Neural cell (in vitro differentiated cells): ENCODE results near the gene SAA1.

ENCODE experiments used
- EZH2 ChIP-seq: fragments of 200-600, 300-800 bp; shearing (Covaris generic), sonication (generic); IDR thresholded peaks from 2 replicates; pipeline ENCODE4 v1.6.1; 2014; ENCODE audit warnings: antibody characterized with exemption, low read length, borderline replicate concordance, mild to moderate bottlenecking; ENCODE audit not compliant: insufficient read depth, poor library complexity, severe bottlenecking
- POLR2AphosphoS5 ChIP-seq: IDR thresholded peaks from 2 replicates; pipeline ENCODE4 v1.6.1; 2012
- TF ChIP-seq, protein P1 (sequence below): fragments of 450-650 bp; IDR thresholded peaks from 2 replicates; pipeline ENCODE4 v1.5.1; 2014; ENCODE audit warnings: antibody characterized with exemption, mild to moderate bottlenecking, moderate library complexity; ENCODE audit not compliant: poor library complexity, severe bottlenecking

- TF ChIP-seq, protein P1, sequence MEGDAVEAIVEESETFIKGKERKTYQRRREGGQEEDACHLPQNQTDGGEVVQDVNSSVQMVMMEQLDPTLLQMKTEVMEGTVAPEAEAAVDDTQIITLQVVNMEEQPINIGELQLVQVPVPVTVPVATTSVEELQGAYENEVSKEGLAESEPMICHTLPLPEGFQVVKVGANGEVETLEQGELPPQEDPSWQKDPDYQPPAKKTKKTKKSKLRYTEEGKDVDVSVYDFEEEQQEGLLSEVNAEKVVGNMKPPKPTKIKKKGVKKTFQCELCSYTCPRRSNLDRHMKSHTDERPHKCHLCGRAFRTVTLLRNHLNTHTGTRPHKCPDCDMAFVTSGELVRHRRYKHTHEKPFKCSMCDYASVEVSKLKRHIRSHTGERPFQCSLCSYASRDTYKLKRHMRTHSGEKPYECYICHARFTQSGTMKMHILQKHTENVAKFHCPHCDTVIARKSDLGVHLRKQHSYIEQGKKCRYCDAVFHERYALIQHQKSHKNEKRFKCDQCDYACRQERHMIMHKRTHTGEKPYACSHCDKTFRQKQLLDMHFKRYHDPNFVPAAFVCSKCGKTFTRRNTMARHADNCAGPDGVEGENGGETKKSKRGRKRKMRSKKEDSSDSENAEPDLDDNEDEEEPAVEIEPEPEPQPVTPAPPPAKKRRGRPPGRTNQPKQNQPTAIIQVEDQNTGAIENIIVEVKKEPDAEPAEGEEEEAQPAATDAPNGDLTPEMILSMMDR: no peak
- TF ChIP-seq EZH2: no peak
- no peak for TF ChIP-seq POLR2AphosphoS5
Observed at GRCh38 chr11:18265949-18266348, at the start of gene SAA1.
